ENCODE measurements around the gene MMD2. TPM values are rescaled to one million over a fixed set of nuclear protein-coding genes. Genes with fewer than 3 reads are reported as not detected.

The MMD2 gene
- total RNA-seq, 1 experiment from 2014 or later: not detected

- Histone ChIP-seq H3K36me3 (ENCODE audit: low read depth, low read length) (no peaks in the 10 kb centered on the region), H3K9ac (ENCODE audit: low read length) (no peak overlapping the region), H3K9me2 (replicated peaks; ENCODE audit: low read length) (no peaks in the 10 kb centered on the region), H3K4me3 (ENCODE audit: low read length) (no peak overlapping the region), H3F3A (ENCODE audit: low read length, unreplicated experiment) (no peaks in the 10 kb centered on the region), H3K4me1 (ENCODE audit: insufficient read depth, low read length) (no peaks in the 10 kb centered on the region), H3K9me3 (ENCODE audit: low read length) (no peaks in the 10 kb centered on the region), H3K27me3 (ENCODE audit: low read length) (no peaks in the 10 kb centered on the region), H3K27ac (ENCODE audit: low read length) (no peak overlapping the region), H4K20me1 (ENCODE audit: low read length) (no peaks in the 10 kb centered on the region), H3K4me2 (ENCODE audit: low read length) (no peak overlapping the region), H3K79me2 (ENCODE audit: low read length) (no peaks in the 10 kb centered on the region), H2AFZ (ENCODE audit: low read length) (no peak overlapping the region)
- no peak for DNase-seq
- no TSS peak for BruUV-seq (replicated peaks)
- intact Hi-C loops (cut with micrococcal nuclease): no loop called here
- POLR2A ChIA-PET (ENCODE audit: unreplicated experiment): no interaction called here
- no peak for TF ChIP-seq CTCF (conservative IDR thresholded peaks at IDR 0.05; ENCODE audit: low read depth, low read length)
- TF ChIP-seq EZH2 (IDR thresholded peaks at IDR 0.05; ENCODE audit: low read length, unreplicated experiment): no peak
- no peak for TF ChIP-seq EZH2phosphoT487 (IDR thresholded peaks at IDR 0.05; ENCODE audit: borderline replicate concordance, low read length)
- CTCF ChIA-PET: no interaction called here
- no peak for ATAC-seq
These were observed 85.7 kb downstream of the MMD2 start for GRCh38 chr7:4873071-4873944.

GRCh38 chr7:4871930-4872675 is 86.9 kb downstream of the MMD2 start:
- no TSS peak for BruUV-seq (replicated peaks)

More at GRCh38 chr7:4871930-4872675, 86.9 kb downstream of the MMD2 start:
- CTCF ChIA-PET: no interaction called here
- Histone ChIP-seq H3K27ac (ENCODE audit: low read length) (no peak overlapping the region), H4K20me1 (ENCODE audit: low read length) (no peaks in the 10 kb centered on the region), H2AFZ (ENCODE audit: low read length) (no peak overlapping the region), H3K9me2 (replicated peaks; ENCODE audit: low read length) (no peaks in the 10 kb centered on the region), H3K27me3 (ENCODE audit: low read length) (no peaks in the 10 kb centered on the region), H3K4me1 (ENCODE audit: insufficient read depth, low read length) (no peaks in the 10 kb centered on the region), H3K4me2 (ENCODE audit: low read length) (no peak overlapping the region), H3K9ac (ENCODE audit: low read length) (no peak overlapping the region), H3K4me3 (ENCODE audit: low read length) (no peak overlapping the region), H3F3A (ENCODE audit: low read length, unreplicated experiment) (no peaks in the 10 kb centered on the region), H3K79me2 (ENCODE audit: low read length) (no peaks in the 10 kb centered on the region), H3K9me3 (ENCODE audit: low read length) (no peaks in the 10 kb centered on the region), H3K36me3 (ENCODE audit: low read depth, low read length) (no peaks in the 10 kb centered on the region)
- ATAC-seq (no peak), DNase-seq (no peak)
- intact Hi-C loops (cut with micrococcal nuclease): no loop called here
- POLR2A ChIA-PET (ENCODE audit: unreplicated experiment): no interaction called here
- TF ChIP-seq CTCF (conservative IDR thresholded peaks at IDR 0.05; ENCODE audit: low read depth, low read length) (no peak), EZH2phosphoT487 (IDR thresholded peaks at IDR 0.05; ENCODE audit: borderline replicate concordance, low read length) (no peak), EZH2 (IDR thresholded peaks at IDR 0.05; ENCODE audit: low read length, unreplicated experiment) (no peak)
